ENCODE results near the gene PRKN.
"Not testable (repeated sequence)": the region's sequence is repeated elsewhere in the genome, so short reads cannot be mapped to it uniquely, and the experiment has no call there.

Gene PRKN

DNA sequence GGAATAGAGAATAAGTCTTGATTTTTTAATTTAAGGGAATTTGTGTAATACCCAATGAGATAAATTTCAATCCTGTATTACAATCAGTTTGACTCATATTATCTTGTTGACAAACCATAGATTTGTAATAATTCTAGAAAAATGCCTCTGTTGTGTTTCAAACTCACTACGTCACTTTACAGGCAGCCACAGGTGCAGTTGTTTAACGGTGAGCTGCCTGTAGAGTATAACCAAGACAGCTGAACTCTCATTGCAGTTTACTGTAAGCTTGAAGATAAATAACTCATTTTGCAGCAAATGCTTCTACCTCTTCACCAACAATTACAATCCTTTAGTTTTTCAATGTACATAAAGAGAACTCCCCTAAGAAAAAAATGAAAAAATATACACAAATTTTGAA lies 114.3 kb downstream of the PRKN start:
- DNase-seq: no peak

DNA sequence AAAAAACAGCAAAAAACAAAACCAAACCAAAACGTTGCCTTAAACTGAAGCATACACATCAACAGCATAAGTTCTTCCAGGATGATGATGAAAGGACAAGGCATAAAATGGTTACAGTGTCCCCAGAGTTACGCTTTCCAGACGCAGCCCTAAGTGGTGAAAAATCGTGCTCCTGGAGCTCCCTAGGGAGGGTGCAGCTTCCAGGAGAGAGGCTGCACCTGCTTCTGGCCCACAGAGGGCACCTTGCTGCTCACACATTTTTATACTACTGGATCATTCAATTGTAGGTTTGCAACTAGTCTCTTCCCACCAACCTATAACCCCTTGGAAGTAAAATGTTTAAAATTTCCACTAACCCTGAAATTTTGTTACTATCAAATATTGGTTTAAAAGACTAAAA lies 115.0 kb downstream of the PRKN start:
- no peak for DNase-seq

DNA sequence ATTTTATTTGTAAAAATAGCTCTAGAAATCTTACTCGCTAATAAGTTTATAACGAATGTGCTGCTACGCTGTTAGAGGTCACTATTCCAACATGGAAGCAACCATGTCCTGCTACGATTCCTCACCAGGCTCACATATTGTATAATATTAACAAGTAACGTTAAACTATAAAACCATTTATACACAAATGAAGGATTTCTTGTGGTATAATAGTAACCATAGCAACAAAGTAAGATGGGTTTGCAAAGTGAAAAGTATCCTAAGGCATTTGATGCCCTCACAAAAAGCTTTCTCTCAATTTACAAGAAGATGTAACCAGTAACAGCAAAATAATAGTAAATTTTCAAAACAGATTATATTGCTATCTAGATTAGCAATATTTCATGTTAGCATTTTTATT lies 117.2 kb downstream of the PRKN start:
- no peak for DNase-seq

DNA sequence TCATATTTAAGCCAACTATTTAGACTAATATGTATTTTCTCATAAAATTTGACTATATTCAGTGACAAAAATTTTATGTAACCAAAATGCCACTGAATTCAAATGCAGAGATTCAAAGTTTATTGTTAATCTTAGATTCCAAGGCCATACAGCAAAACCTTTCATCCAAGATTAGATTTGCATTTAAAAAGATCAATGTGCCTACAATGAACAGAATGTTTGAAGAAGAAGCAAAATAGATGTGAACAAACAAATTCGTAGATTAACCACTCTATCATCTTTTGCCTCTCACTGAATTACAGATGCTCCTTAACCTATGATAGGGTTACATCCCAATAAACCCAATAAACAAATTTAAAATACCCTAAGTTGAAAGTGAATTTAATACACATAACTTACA lies 121.7 kb downstream of the PRKN start:
- no peak for DNase-seq

DNA sequence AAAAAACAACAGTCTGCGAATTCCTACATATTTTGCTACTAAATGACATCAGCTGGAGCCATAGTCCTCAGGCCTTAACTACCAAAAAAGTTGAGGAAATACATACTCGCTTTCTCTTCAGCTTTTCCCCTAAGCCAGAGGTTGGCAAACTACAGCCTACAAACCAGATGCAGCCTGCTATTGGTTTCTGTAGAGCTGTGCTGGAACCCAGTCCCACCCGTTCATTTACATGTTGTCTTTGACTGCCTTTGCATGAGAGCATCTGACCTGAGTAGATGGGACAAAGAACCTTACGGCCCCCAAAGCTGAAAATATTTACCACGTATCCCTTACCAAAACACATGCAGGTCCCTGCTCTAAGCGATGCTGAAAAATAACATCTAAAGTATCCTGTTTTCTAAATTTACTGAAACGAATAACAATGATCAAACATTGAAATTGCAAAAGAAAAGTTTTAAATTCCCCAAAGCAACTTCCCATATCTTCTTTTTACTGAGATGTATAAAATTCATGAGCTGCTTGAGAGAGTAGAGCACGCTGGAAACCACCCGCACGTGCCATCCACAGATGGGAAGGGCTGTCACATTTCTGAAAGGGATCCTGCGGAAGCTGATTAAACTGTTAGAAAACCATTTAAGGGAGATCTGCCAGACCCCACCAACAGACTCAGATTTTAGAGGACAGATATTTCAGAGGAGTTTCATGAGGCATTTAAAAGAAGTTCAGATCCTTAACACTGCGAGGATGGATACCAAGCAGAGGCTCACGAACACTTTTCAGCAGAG lies 124.1 kb downstream of the PRKN start:
- DNase-seq: no peak

DNA sequence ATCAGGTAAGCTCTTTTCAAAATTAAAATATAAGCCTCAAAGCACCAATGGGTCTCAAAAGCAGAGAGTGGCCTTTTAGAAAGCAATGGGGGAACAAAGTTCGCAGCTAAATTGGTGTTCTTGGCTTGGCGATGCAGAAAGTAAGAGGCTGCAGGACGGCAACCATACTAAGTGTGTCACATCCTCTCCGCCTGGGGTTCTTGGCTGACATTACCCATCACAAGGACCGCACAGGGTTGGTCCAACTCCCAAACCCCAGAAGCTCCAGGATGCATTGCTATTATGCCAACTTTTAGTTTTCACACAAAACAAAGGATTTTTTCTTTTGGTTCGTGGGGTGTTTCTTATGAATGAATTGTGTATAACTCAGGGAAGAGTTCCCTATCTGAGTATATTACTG lies 124.8 kb downstream of the PRKN start:
- DNase-seq: no peak

DNA sequence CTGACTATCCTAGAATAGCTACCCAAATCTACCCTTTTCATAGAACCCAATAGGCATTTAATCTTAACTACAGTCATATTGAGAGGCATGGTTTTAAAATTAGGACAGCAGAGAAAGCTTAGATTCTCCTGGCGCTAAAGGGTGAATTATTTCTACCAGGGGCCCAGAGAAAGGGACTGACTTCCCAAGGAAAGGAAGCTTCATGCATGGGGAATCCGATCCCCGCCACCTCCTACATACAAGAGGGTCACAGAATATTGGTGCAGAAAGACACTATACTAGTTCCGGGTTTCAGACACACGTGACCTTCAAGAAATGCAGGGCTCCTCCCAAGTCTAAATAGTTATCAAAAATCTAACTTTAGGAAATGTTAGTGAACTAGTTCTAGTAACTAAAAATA lies 130.9 kb downstream of the PRKN start:
- no peak for DNase-seq

DNA sequence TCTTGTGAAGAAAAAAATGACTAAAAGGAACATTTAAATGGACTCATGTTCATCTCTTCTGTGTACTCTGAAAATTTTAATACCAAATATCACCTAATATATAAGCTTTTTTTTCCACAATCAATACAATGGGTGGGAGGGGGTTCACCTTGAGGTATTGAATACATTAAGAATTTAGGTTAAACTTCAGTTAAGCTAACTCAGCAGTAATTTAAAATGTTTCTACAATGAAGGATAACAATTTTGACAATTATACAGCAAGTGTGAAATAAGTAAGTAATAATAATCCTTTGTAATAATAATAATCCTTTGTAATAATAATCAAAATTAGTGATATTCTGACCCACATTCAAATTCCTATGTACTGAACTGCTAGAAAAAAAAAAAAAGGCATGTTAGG lies 136.0 kb downstream of the PRKN start:
- no peak for DNase-seq

DNA sequence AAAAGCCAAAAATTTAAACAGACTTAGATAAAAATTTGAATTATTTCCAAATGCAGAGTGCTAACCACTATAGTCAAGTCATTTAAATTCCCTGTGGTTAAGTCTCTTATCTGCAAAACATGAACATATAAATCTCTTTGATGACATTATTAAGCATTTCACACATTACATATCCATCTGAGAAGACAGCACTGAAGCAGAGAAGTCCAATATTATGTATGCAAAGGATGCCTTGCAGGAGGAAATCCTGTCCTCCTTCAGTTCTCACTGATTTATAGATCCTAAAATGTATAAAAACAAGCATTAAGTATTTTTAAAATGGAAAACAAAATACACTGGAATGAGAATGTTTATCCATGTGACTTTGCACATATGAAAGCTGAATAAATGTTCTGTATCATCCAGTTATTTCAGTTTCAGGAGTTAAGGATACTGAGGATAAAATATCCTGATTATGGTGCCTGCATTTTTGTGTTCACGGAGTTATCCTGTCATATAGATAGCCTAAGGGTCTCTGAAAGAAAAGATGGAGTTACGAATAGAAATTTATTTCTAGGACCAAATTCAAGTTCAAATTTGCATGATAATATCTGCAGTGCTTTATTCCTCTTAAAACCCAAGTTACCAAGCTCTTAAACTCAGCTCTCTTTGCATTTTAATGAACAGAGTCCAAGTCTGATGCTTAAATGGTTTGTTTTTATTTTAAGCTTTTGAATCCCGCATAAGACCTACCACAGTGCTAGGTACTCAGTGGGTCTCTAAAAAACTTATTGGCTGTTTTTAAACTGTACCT lies 145.4 kb downstream of the PRKN start:
- DNase-seq: no peak

DNA sequence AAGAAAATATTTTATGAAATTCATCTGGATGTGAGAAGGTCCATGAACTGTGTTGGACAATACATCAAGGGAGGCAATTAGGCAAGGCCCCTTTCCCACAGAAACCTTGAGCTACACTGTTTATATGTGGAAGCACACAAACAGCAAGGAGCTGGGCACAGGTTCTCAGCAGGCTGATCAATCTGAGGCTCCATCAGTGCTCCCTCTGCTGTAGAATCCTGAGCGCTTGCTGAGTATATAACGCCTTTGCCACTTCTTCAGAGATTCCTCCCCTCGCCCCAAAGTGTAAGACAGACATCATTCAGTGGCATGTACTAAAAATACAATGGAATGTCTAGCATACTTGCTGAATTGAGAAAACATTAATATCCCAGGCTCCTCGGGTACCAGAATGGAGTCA lies 146.9 kb downstream of the PRKN start:
- no peak for DNase-seq

DNA sequence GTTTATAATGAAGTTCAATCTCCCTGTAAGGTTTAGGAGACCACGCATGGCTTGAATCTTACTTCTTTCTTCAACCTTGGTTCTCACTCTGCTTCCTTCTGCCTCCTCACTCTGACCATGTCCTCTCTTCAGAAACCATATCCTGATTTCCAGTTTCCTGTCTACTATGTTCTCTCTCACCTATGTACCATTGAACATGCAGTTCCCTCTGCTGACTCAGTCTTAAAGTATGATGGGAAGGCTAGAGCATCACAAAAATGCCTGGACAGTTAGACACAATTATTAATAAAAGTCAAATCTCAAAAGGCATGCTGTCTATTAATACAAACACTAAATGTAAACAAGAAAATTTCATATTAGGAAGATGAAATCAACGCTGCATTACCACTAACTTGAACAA lies 151.6 kb downstream of the PRKN start:
- no peak for DNase-seq

DNA sequence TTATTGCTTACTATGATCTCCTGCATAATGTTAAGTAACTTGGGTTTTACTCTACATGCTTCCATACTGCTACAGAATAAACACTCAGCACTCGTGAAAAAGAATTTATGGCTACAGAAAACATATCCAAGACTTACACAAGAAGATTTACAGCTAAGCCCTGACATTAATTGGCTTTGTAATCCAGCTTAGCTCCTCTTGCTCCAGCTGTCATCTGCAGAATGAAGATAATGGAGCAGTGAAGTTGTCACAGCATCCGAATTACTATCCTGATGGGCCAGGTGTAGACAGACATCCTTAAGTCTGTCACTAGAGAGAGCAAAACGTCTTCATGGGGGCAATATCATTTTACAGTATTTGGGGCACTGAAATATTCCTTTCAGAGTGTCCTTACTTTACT lies 155.3 kb downstream of the PRKN start:
- no peak for DNase-seq

DNA sequence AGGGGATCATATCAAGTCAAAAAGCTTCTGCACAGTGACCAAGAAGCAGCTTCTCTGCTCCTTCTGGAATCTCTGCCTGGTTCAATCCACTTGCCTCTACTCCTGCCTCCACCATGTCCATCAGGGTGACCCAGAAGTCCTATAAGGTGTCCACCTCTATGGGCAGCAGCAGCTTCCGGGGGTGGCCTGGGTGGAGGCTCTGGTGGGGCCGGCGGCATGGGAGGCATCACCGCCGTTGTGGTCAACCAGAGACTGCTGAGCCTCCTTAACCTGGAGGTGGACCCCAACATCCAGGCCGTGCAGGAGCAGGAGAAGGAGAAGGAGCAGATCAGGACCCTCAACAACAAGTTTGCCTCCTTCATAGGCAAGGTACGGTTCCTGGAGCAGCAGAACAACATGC lies 159.3 kb downstream of the PRKN start:
- DNase-seq: no peak

DNA sequence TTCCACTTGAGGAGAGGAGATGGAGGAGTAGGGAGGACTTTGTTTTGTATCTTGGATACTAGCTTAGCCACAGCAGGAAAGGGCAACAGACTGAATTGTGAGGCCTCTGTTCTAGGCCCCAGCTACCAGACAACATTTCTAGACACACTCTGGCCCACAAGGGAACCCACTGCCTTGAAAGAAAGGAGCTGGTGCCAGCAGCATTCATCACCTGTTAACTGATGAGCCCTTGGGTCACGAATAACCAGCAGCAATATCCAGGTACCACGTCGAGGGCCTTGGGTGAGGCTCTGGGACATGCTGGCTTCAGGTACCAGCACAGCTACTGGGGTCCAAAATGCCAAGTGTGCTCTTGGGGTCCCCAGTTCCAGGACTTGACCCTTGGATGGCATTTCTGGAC lies 165.5 kb downstream of the PRKN start:
- no peak for DNase-seq

DNA sequence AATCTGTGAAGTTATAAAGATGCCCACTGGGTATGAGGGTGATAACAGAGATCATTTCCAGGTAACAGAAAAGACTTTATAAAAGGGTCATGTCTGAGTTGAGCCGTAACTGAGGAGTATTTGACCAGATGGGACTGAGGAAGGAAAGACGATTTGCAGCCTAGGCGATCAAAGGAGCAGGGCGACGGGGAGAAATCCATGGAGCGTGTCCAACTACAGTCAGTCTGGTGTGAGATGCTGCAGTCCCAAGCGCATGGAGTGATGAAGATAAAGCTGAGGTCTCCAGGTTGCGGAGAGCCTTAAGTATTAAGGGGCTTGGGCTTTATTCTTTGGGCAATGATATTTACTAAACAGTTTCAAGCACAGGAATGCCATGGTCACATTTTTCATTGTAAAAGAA lies 166.7 kb downstream of the PRKN start:
- DNase-seq: no peak

DNA sequence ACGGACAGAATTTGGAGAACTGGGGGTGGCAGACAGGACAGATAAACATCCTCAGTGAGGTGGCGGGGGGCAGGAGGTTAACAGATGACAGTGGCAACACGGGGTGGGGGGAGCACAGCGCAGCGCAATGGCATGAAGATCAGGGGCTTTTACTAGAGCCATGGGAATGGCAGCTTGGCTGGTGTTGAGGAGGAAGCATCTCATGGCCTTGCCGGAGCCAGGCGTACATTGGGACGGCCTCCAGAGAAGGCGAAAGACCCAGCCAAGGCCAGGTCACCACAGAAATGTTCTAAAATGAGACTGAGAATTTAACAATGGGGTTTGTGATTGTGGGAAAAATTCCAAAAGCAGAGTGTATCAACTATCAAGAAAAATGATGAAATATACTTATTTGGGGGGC lies 173.0 kb downstream of the PRKN start:
- no peak for DNase-seq

DNA sequence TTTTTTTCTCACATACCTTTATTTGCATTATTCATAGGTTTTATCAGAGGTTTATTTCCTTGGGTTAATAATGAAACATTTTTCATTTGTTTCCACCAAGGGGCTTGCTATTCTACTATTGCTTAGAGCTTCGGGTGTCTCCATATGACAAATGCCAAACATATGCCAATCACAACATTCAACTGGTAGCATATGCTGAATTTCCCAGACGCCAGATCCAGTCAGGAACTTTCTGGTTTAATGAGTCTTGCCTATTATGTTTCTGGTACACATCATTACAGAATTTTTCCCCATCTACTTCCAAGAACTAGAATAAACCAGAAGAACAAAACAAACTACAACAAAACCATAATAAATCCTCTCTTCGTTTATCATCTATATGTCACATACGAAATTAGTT lies 180.7 kb downstream of the PRKN start:
- DNase-seq: no peak

DNA sequence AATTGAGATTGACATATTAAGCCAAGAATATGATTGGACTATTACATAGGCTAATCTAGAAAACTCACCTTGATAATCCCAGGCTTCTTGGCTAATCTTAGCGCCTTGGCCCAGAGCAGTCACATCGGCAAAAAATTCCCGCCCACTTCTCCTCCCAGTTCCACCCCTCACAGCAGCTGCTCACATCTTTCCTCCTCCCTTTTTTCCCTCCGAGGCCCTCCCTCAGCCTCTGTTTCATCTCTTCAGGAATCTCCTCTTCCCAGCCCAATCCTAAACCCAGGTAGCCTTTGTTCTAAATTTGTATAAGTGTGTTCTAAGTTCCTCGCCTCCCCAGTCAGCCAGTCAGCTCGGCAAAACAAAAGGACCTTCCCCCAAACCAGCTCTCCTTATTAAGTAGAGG lies 184.3 kb downstream of the PRKN start:
- DNase-seq: no peak

DNA sequence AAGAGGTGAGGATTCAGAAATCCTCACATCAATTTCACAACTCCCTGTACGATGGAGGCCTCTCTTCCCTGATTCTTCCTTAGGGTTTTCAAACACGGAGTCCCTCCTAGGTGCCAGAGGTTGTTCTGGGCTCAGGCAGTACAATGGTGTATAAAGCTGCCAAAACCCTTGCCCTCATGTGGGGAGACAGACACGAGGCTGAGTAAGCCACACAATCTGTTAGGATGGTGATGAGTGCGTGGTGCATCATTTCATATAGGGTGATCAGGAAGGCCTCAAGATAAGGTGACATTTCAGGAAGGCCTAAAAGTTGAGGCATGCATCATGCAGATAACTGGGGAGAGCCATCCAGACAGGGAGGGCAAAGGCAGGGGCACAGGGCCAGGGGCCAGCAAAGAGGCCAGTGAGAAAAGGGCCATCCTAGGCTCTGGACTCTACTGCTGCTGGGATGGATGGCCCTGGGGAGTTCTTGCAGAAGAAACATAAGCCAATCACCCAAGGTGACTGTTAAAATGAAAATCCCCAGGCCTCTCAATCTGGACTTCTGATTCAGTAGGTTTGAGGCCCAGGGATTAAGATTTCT lies 186.5 kb downstream of the PRKN start:
- DNase-seq: no peak

DNA sequence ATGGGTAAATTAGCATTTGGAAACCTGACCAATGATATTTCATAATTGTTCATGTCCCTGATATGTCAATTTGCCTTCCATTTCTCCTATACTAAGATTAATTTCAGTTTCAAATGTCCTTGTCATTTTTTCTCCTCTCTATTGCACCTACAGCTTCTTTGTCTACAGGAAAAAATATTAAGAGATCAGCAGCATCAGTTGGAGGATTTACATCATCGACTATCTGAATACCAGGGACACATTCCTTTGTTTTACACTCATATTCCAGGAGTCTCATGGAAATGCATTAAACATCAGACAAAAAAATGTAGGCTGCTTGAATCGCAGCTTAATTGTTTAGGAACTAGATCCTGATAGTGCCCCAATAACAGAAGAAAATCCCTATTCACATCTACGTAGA lies 188.2 kb downstream of the PRKN start:
- DNase-seq: no peak

DNA sequence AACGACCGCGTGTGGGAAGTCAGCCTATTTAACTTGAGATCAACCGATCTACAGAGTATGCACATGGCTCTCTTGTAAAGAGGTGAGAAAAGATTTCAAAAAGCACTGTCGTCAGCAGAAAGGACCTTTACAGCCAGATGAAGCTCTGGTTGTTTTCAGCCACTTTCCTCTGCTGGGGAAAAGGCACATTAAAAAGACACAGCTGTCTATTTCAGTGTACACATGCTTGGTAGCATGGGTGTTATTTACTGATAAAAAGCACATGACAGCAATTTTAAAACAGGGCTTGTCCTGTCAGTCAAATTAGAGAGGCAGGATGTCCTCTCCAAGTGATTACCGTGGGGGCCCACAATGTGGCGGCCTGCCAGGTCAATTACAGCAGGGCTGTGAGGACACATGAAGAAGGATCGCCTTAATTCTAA lies 188.9 kb downstream of the PRKN start:
- no peak for DNase-seq

DNA sequence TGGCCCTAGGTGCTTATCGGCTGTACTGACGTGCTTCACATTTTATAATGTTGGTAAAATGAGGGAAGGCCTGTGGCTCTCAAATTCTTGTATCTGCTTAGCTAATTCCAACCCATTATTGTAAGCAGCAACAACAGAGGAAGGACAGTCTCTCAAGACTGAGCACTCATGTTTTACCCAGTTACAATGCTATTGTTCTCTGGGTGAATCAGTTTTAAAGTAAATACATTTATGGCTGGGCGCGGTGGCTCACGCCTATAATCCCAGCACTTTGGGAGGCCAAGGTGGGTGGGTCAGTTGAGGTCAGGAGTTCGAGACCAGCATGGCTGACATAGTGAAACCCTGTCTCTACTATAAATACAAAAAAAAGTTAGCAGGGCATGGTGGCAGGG lies 194.6 kb downstream of the PRKN start:
- DNase-seq: no peak

DNA sequence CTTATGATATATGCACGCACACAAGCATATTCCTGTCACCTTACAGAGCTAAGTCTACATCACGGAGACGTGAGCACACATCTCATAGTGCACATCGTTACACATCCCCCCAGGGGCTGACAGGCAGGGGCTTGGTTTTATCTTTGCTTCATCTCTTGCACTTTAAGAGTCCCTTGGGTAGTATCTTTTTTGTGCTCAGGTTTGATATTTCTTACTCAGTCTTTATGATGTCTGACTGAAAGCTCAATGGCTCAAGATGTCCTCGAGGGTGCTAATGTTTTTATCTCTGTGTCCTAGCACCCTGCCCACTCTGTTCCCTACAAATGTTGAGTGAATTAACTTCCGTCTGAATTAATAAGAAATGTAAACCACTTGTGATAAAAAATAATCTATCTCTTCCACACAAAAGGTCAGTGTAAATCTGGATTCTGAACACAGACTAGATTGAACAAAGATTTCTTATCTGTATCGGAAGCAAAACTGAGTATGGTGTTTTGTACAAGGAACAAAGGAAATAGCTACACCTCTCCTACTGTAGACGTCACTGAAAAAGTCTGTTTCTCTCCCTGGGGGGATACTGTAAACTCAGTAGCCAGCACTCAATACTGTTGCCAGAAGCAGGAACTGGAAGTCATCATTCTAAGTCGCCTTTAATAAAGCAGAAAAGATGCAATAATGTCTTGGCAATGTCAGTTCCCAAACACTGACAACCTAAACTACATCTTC lies 195.1 kb downstream of the PRKN start:
- DNase-seq: no peak

DNA sequence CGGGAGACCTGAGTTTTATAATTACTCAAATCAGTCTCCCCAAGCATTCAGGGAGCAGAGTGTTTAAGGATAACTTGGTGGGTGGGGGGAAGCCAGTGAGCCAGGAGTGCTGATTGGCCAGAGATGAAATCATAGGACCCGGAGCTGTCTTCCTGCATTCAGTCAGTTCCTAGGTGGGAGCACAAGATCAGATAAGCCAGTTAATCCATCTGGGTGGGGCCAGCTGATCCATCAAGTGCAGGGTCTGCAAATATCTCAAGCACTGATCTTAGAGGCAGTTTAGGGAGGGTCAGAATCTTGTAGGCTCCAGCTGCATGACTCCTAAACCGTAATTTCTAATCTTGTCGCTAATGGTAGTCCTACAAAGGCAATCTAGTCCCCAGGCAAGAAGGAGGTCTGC lies 196.2 kb downstream of the PRKN start:
- DNase-seq: not testable (repeated sequence)
